Tibial nerve (tissue), 4 donors: ENCODE measurements around the gene NINJ1.

Experiments
- EP300 ChIP-seq, 2 donors: sonication (generic); formaldehyde crosslinking; IDR thresholded peaks; one replicate each; pipeline ENCODE4 v1.6.1; 2017; ENCODE audit warnings: antibody characterized with exemption in 2 of 2, mild to moderate bottlenecking in 1 of 2
- POLR2A ChIP-seq, 2 donors: fragments of 450-650 bp; IDR thresholded peaks; one replicate each; pipeline ENCODE4 v1.6.1; 2017; ENCODE audit warnings: antibody characterized with exemption in 2 of 2, mild to moderate bottlenecking in 2 of 2, moderate library complexity in 2 of 2
- TF ChIP-seq, protein P1 (sequence below), 5 experiments: fragments of 200-600 bp in 3 of 5; fragments of 450-650 bp in 2 of 5; sonication (generic) in 3 of 5; IDR thresholded peaks; one replicate each; pipeline ENCODE4 v1.5.1; 2016 to 2019; ENCODE audit warnings: antibody characterized with exemption in 5 of 5, mild to moderate bottlenecking in 3 of 5, moderate library complexity in 2 of 5

DNA sequence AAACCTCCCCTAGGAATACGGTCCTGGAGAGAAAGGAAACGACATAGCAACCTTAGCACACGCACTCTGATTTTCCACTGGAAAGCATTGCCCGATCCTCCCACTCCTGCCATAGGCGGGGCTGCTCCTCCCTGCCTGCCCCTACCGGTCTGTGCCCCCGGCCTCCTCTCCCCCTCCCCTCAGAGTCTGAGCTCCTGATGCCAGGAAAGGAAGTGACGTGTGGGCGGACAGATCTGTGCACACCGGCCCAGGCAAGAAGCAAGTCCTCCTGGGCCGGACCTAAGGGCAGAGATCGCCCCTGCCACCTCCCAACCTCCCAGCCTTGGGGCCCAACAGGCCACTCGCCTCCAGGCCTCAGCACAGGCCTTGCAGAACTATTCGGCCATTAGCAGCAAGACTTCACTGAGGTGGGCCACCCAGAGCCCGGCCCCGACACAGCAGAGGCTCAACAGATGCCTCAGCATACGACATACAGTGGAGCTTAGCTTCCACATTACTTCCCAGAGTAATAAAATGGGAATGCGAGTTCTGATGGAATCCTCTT is 7.2 kb downstream of the NINJ1 start:
- TF ChIP-seq, protein P1, sequence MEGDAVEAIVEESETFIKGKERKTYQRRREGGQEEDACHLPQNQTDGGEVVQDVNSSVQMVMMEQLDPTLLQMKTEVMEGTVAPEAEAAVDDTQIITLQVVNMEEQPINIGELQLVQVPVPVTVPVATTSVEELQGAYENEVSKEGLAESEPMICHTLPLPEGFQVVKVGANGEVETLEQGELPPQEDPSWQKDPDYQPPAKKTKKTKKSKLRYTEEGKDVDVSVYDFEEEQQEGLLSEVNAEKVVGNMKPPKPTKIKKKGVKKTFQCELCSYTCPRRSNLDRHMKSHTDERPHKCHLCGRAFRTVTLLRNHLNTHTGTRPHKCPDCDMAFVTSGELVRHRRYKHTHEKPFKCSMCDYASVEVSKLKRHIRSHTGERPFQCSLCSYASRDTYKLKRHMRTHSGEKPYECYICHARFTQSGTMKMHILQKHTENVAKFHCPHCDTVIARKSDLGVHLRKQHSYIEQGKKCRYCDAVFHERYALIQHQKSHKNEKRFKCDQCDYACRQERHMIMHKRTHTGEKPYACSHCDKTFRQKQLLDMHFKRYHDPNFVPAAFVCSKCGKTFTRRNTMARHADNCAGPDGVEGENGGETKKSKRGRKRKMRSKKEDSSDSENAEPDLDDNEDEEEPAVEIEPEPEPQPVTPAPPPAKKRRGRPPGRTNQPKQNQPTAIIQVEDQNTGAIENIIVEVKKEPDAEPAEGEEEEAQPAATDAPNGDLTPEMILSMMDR (IDR thresholded peaks at IDR 0.05): no peak
- TF ChIP-seq EP300 (IDR thresholded peaks at IDR 0.05): no peak
- TF ChIP-seq POLR2A (IDR thresholded peaks at IDR 0.05): no peak
